ENCODE data around the gene SAPCD2.

SAPCD2 gene

DNA sequence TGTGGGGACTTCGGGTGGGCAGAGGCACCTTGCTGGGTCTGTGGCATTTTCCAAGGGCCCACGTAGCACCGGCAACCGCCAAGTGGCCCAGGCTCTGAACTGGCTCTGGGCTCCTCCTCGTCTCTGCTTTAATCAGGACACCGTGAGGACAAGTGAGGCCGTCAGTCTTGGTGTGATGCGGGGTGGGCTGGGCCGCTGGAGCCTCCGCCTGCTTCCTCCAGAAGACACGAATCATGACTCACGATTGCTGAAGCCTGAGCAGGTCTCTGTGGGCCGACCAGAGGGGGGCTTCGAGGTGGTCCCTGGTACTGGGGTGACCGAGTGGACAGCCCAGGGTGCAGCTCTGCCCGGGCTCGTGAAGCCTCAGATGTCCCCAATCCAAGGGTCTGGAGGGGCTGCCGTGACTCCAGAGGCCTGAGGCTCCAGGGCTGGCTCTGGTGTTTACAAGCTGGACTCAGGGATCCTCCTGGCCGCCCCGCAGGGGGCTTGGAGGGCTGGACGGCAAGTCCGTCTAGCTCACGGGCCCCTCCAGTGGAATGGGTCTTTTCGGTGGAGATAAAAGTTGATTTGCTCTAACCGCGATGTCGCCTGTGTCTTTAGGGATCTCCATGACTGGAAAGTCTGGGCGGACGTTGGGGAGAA lies 38.4 kb upstream of the SAPCD2 start:
- Histone ChIP-seq H3K9me3 (ENCODE audit: control insufficient read depth, insufficient read depth, low read depth, low read length) (no peaks in the 10 kb centered on the region), H3K4me3 (ENCODE audit: low read depth, low read length) (no peak overlapping the region), H3K36me3 (ENCODE audit: control insufficient read depth in 2 of 2, insufficient read depth in 1 of 2, low read length in 2 of 2) (peaks cover 0 to 59% of the 10 kb centered on the region in 2 experiments; a peak in 1 of 3 replicates), H3K4me1 (ENCODE audit: control insufficient read depth, insufficient read depth, low read length) (no peaks in the 10 kb centered on the region), H3K27ac (ENCODE audit: extremely low read depth, low read depth, low read length) (no peak overlapping the region)
- TF ChIP-seq ZFHX2 (tag by site-specific recombination; conservative IDR thresholded peaks at IDR 0.05) (no peak), ZNF221 (tag by site-specific recombination; IDR thresholded peaks at IDR 0.05; ENCODE audit: borderline replicate concordance) (no peak), SP2 (tag by site-specific recombination; IDR thresholded peaks at IDR 0.05) (no peak), HOXC10 (CRISPR knock-in tag; IDR thresholded peaks at IDR 0.05) (no peak), ZNF175 (tag by site-specific recombination; IDR thresholded peaks at IDR 0.05) (no peak), HOXA7 (CRISPR knock-in tag; IDR thresholded peaks at IDR 0.05; ENCODE audit: borderline replicate concordance) (no peak), ZXDB (tag by site-specific recombination; IDR thresholded peaks at IDR 0.05) (no peak), KLF17 (tag by site-specific recombination; IDR thresholded peaks at IDR 0.05) (no peak)
- TF ChIP-seq, protein P1, sequence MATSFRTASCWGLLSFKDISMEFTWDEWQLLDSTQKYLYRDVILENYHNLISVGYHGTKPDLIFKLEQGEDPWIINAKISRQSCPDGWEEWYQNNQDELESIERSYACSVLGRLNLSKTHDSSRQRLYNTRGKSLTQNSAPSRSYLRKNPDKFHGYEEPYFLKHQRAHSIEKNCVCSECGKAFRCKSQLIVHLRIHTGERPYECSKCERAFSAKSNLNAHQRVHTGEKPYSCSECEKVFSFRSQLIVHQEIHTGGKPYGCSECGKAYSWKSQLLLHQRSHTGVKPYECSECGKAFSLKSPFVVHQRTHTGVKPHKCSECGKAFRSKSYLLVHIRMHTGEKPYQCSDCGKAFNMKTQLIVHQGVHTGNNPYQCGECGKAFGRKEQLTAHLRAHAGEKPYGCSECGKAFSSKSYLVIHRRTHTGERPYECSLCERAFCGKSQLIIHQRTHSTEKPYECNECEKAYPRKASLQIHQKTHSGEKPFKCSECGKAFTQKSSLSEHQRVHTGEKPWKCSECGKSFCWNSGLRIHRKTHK (tag by site-specific recombination; IDR thresholded peaks at IDR 0.05) = no peak
- POLR2A ChIA-PET = interaction anchor here (1.0 to 1.6 kb wide), 2 partner anchors 22 to 115 kb away, joined by 3 to 4 read pairs; partner anchors contain the start of gene MAN1B1
- CTCF ChIA-PET = interaction anchor here (0.6 to 1.2 kb wide), 5 partner anchors 8 to 133 kb away, joined by 3 to 5 read pairs (median 3); partner anchors contain the start of gene NPDC1

GRCh38 chr9:137107982-137108381 lies 37.6 kb upstream of the SAPCD2 start:
- peaks cover 0 to 67% of the 10 kb centered on the region in 2 experiments; a peak in 1 of 3 replicates for H3K36me3 ChIP-seq (ENCODE audit: control insufficient read depth in 2 of 2, insufficient read depth in 1 of 2, low read length in 2 of 2)
- no peak for TF ChIP-seq TSHZ1 (tag by site-specific recombination; IDR thresholded peaks at IDR 0.05; ENCODE audit: borderline replicate concordance)
- 0 out of 2 replicates have a peak, but pooled peaks have one; percentile 31 for TF ChIP-seq GLIS2 (tag by site-specific recombination; IDR thresholded peaks at IDR 0.05)
- no peak for TF ChIP-seq ZNF692 (tag by site-specific recombination; IDR thresholded peaks at IDR 0.05)
- no peaks in the 10 kb centered on the region for H3K4me1 ChIP-seq (ENCODE audit: control insufficient read depth, insufficient read depth, low read length)
- no peaks in the 10 kb centered on the region for H3K9me3 ChIP-seq (ENCODE audit: control insufficient read depth, insufficient read depth, low read depth, low read length)
- H3K4me3 ChIP-seq (ENCODE audit: low read depth, low read length) = no peak overlapping the region
- H3K27ac ChIP-seq (ENCODE audit: extremely low read depth, low read depth, low read length) = no peak overlapping the region
- CTCF ChIA-PET = interaction anchor here (0.6 to 1.5 kb wide), 2 partner anchors 20 to 129 kb away, joined by 4 to 5 read pairs; no protein-coding TSS in a partner anchor
- POLR2A ChIA-PET = interaction anchor here (1.2 to 1.6 kb wide), 2 partner anchors 21 to 133 kb away, joined by 3 to 4 read pairs; partner anchors contain the start of genes MAN1B1 and TUBB4B
